Stimulated activated CD4-positive, alpha-beta T cell treated with anti-CD3 and anti-CD28 coated beads, Interleukin-12 subunit alpha, Interleukin-12 subunit beta, amount 100 ng/mL, for 48 hours (primary cell): Measurements from ENCODE around the gene JARID2.

Experiments used
- DNase-seq, 3 donors: peaks; one replicate each; pipeline ENCODE4 v3.0.0-alpha.2; 2020; ENCODE audit warnings: low read depth in 2 of 3, low spot score in 1 of 3

Gene JARID2

DNA sequence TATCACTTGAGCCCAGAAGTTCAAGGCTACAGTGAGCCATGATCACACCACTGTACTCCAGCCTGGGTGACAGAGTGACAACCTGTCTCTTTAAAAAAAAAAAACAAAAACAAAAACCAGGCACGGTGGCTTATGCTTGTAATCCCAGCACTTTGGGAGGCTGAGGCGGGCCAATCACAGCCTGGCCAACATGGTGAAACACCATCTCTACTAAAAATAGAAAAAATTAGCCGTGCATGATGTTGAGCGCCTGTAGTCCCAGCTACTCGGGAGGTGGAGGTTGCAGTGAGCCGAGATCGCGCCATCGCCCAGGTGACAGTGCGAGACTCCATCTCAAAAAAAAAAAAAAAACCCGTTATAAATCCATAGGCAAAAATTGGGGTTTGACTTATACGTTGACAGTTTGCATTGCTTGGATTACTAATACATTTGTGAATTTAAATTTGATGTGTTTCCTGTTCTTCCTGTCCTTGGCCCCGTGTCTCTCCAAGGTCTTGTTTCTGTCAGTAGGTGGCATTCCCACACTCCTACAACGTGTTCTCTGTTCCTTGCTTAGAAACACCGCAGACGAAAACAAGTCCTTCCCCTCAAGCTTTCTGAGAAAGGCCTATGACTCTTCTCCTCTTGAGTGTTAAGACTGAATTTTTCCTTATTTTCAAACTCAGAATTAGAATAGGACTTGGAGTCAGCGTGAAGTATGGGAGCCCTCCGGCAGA, 269.9 kb downstream of the JARID2 start:
- no peak for DNase-seq

DNA sequence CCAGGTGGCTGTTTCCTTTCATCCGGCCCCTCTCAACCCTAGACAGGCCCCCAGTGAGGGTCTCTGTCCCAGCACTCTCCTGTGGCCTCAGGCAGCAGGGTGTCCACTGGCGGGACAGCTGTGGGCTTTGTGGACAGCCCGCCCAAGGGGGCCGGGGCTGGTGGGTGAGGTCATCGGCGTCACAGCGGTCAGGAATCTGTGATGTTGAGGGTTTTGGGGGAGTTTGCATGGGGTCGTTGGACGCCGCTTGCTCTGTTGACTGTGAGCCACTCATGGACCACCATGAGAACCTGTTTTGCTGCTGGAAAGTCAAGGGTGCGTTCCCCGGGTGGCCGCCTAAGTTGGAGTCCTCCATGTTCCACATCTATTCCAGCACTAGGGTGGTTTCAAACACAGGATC, 270.5 kb downstream of the JARID2 start:
- DNase-seq = no peak

- no peak for DNase-seq
Measured at GRCh38 chr6:15516923-15517560, 271.2 kb downstream of the JARID2 start.

- DNase-seq = no peak
Measured at GRCh38 chr6:15517600-15517999, 271.7 kb downstream of the JARID2 start.

- DNase-seq = no peak
Measured at GRCh38 chr6:15518057-15518456, 272.2 kb downstream of the JARID2 start.

GRCh38 chr6:15518878-15519277, 273.0 kb downstream of the JARID2 start:
- DNase-seq = no peak

- DNase-seq = no peak
Measured at GRCh38 chr6:15519681-15520080, 273.8 kb downstream of the JARID2 start.

GRCh38 chr6:15520626-15521203, 274.8 kb downstream of the JARID2 start:
- no peak for DNase-seq

GRCh38 chr6:15521582-15521981, 275.7 kb downstream of the JARID2 start:
- no peak for DNase-seq

- no peak for DNase-seq
Measured at GRCh38 chr6:15522026-15522425, 276.2 kb downstream of the JARID2 start.

DNA sequence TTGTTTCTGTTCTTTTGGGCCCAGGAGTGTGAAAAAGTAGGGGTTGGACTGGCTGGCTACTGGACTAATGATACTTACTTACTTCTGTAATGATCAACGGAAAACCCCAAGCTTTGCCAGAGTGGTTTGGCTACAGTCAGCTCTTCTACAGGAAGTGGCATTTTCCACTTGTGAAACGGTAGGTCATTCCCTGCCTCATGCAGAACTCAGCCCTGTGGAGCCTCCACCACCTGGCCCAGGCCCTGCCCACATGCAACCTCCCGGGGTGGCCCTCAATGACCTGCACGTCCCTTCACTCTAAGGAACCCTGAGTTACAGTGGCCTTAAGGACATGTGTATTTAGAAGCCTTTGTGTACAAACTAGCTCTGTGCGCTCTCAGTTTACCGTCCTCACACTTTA, 276.6 kb downstream of the JARID2 start:
- DNase-seq = no peak

- DNase-seq = no peak
Measured at GRCh38 chr6:15522856-15523529, 277.1 kb downstream of the JARID2 start.

GRCh38 chr6:15523679-15524630, 278.1 kb downstream of the JARID2 start:
- no peak for DNase-seq

DNA sequence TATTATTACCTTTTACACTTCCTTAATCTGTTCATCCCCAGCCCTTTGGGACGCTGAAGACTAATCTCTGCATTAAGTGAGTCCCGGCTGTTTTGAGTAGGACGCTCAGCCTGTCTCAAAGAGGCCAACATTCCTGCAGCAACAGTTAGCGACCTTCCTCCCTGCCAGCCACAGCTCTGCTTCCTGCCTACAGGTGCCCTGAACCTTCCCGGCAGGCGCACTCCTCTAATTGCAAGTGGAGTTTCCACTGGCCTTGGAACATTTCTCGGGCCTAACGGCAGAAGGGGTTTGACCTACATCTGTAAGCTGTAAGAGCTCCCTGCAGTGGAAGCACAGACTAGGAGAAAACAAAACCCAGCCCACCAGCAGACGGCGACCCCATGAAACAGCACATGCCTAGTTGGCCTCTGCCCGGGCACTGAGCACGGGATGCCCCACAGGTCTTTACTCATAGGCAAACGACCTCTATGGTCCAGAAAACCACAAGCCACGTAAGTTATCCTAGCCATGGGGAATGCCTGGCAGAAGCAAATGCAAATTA, 279.1 kb downstream of the JARID2 start:
- DNase-seq = no peak

DNA sequence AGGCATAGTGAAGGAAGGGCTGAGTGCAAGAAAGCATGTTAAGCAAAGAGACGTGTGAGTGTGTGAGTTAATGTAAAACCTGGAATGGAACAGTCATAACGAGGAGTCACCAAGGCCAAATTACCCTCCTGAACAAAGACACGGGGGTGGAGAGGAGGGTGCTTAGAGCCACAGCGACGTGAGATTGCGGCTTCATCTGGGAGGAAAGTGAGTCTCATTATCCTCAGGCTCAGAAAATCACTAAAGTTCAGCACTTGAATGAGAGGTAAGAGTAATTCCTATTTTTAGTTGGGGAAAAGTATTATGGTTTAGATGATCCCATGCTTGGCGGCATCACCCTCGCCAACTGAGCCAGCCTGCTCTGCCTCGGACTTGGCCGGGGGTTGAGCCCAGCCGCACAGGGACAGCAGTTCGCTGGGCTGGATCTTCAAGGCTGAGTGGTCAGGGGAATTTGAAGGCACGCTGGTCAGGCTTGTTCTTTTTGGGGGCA, 280.4 kb downstream of the JARID2 start:
- no peak for DNase-seq

DNA sequence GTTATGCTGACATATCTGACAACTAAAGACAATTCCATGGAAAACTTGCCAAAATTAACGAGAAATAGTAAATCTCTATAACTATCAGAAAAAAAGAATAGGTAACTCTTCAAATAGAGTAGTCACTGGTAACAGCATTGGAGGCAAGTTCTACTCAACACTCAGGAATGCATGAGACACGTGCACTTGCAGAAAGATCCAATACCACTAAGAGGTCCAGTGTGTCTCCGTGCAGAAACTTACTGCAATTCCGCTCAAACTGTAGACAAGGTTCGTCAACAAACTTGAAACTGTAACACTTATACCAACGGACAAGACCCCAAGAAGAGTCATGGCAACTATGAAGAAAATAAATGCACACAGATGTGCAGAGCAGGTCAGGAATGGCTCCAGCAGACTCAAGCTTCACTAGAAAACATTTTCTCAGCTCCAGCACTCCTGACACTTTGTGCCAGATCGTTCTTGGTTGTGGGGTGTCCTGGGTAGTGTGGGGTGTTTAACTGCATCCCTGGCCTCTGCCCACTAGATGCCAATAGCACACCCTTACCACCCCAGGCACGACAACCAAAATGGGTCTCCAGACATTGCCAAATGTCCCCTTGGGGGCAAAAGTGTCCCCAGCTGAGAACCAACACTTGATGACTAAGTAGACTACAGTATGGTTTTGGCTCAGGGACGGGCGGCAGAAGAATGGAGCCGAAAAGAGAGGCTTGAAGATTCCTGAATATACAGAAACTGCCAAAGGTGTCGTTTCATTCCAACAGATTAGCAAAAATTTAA, 282.2 kb downstream of the JARID2 start:
- DNase-seq = no peak

GRCh38 chr6:15528870-15529269, 283.0 kb downstream of the JARID2 start:
- no peak for DNase-seq

DNA sequence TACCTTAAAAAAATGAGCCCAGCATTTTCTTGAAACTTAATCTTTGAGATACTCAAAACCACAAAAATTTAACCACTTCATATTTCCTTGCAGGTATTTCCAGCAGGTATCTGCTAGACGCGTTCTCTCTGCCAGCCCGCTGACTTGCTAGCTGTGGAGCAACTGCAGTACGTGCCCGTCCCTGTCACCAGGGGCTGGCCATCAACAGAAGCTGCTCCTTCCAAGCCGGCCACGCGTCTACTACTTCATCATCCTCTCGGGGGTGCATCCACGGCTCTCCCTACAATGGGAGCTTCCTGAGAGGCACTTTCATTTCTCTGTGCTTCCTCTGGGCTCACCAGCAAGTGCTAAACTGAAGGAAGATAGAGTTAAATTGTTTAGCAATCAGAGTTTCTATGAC, 284.5 kb downstream of the JARID2 start:
- no peak for DNase-seq

- no peak for DNase-seq
Measured at GRCh38 chr6:15531973-15532372, 286.1 kb downstream of the JARID2 start.
